Measurements from ENCODE around the gene PHB1. TPM values are rescaled to one million over a fixed set of nuclear protein-coding genes. Genes with fewer than 3 reads are reported as not detected.

Gene PHB1
- total RNA-seq, 2 donors from 2014 or later: 227 to 263 TPM

DNA sequence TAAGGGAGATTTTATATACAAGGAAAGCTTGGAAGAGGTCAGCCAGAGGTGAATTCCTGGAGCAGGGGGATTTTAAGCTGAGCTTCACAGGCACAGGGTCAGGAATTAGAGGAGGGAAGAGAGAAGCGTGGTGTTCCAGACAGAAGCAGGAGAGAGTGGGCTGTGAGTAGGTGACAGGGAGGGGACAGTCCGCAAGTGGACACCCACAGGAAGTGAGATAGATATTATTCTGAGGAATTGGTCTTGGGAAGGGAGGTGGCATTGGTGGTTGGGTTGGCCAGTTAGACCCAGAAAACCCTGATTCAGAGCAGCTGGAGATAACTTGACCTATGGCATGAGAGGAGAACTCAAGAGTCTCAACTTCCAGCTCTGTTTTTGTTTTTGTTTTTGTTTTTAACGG, 14.7 kb downstream of the PHB1 start:
- Histone ChIP-seq H3K36me3 (ENCODE audit: control insufficient read depth, insufficient read depth, low read length) (peaks cover 14% of the 10 kb centered on the region), H3K4me1 (ENCODE audit: control insufficient read depth, insufficient read depth, low read length) (no peaks in the 10 kb centered on the region), H3K4me3 (ENCODE audit: low read length) (no peak overlapping the region), H3K27me3 (ENCODE audit: control insufficient read depth, insufficient read depth, low read length, poor library complexity, severe bottlenecking) (no peaks in the 10 kb centered on the region), H3K27ac (ENCODE audit: low read depth, low read length) (no peak overlapping the region), H3K9me3 (ENCODE audit: control insufficient read depth, low read length) (no peaks in the 10 kb centered on the region), H3K9ac (ENCODE audit: extremely low read depth, low read length, poor library complexity, severe bottlenecking) (no peak overlapping the region)
- Mint-ChIP-seq H3K4me3 (no peak overlapping the region), H3K36me3 (ENCODE audit: low read depth) (peaks cover 18% of the 10 kb centered on the region), H3K4me1 (peaks cover under 1% of the 10 kb centered on the region), H3K27me3 (ENCODE audit: insufficient read depth) (no peaks in the 10 kb centered on the region), H3K27ac (no peak overlapping the region), H3K9me3 (no peaks in the 10 kb centered on the region)
- TF ChIP-seq, protein P1, sequence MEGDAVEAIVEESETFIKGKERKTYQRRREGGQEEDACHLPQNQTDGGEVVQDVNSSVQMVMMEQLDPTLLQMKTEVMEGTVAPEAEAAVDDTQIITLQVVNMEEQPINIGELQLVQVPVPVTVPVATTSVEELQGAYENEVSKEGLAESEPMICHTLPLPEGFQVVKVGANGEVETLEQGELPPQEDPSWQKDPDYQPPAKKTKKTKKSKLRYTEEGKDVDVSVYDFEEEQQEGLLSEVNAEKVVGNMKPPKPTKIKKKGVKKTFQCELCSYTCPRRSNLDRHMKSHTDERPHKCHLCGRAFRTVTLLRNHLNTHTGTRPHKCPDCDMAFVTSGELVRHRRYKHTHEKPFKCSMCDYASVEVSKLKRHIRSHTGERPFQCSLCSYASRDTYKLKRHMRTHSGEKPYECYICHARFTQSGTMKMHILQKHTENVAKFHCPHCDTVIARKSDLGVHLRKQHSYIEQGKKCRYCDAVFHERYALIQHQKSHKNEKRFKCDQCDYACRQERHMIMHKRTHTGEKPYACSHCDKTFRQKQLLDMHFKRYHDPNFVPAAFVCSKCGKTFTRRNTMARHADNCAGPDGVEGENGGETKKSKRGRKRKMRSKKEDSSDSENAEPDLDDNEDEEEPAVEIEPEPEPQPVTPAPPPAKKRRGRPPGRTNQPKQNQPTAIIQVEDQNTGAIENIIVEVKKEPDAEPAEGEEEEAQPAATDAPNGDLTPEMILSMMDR (conservative IDR thresholded peaks at IDR 0.05): no peak
- peak; percentile 20 for DNase-seq
- 73 to 87% methylated on average over 3 of the region's 3 CpGs for WGBS, 2 experiments (ENCODE audit: insufficient coverage in 1 of 2, insufficient read length in 1 of 2)

GRCh38 chr17:49397586-49397985, 17.1 kb downstream of the PHB1 start:
- Mint-ChIP-seq H3K36me3 (ENCODE audit: low read depth) (peaks cover 3% of the 10 kb centered on the region), H3K4me3 (no peak overlapping the region), H3K27me3 (ENCODE audit: insufficient read depth) (no peaks in the 10 kb centered on the region), H3K27ac (no peak overlapping the region), H3K4me1 (peaks cover 4% of the 10 kb centered on the region), H3K9me3 (no peaks in the 10 kb centered on the region)
- TF ChIP-seq, protein P1 (conservative IDR thresholded peaks at IDR 0.05): no peak
- no peak for DNase-seq
- H3K27ac ChIP-seq (ENCODE audit: low read depth, low read length): no peak overlapping the region
- no peak overlapping the region for H3K4me3 ChIP-seq (ENCODE audit: low read length)
- no peaks in the 10 kb centered on the region for H3K27me3 ChIP-seq (ENCODE audit: control insufficient read depth, insufficient read depth, low read length, poor library complexity, severe bottlenecking)
- 89 to 94% methylated on average over 2 to 4 of the region's 4 CpGs for WGBS, 2 experiments (ENCODE audit: insufficient coverage in 1 of 2, insufficient read length in 1 of 2)
- no peak overlapping the region for H3K9ac ChIP-seq (ENCODE audit: extremely low read depth, low read length, poor library complexity, severe bottlenecking)
- H3K36me3 ChIP-seq (ENCODE audit: control insufficient read depth, insufficient read depth, low read length): no peaks in the 10 kb centered on the region
- H3K9me3 ChIP-seq (ENCODE audit: control insufficient read depth, low read length): no peaks in the 10 kb centered on the region
- H3K4me1 ChIP-seq (ENCODE audit: control insufficient read depth, insufficient read depth, low read length): no peaks in the 10 kb centered on the region

DNA sequence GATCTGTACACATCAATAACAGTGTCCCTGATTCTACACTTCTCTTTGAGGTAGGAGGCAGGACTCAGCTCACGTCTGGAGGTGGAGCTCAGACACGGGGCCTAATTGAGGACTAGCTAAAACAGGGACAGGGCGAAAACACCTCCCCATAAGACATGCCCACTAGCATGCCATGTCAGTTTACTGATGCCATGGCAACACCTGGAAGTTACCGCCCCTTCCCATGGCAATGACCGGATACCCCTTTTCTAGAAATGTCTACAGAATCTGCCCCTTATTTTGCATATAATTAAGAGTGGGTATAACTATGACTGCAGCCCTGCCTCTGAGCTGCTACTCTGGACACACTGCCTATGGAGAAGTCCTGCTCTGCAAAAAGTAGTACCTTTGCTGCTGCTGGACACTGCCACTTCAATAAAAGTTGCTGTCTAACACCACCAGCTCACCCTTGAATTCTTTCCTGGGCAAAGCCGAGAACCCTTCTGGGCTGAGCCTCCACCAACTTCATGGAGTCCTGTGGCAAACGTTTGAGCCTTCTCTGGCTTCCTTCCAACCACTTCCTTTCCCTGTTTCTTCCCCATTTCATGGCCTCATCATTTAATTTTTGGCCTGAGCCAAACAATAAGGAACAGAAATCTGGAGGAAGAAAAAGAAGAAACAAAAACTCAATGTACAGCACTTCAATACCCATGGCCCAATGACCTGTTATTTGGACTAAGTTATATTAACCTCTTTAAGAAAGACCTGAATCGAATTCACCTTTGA, 21.0 kb downstream of the PHB1 start:
- Mint-ChIP-seq H3K27ac (no peak overlapping the region), H3K36me3 (ENCODE audit: low read depth) (no peaks in the 10 kb centered on the region), H3K9me3 (no peaks in the 10 kb centered on the region), H3K27me3 (ENCODE audit: insufficient read depth) (no peaks in the 10 kb centered on the region), H3K4me3 (no peak overlapping the region), H3K4me1 (peaks cover 7% of the 10 kb centered on the region)
- no peak for DNase-seq
- H3K9me3 ChIP-seq (ENCODE audit: control insufficient read depth, low read length): no peaks in the 10 kb centered on the region
- no peak overlapping the region for H3K9ac ChIP-seq (ENCODE audit: extremely low read depth, low read length, poor library complexity, severe bottlenecking)
- H3K36me3 ChIP-seq (ENCODE audit: control insufficient read depth, insufficient read depth, low read length): no peaks in the 10 kb centered on the region
- 81 to 86% methylated on average over 4 to 8 of the region's 8 CpGs for WGBS, 2 experiments (ENCODE audit: insufficient coverage in 1 of 2, insufficient read length in 1 of 2)
- TF ChIP-seq, protein P1 (conservative IDR thresholded peaks at IDR 0.05): no peak
- H3K27me3 ChIP-seq (ENCODE audit: control insufficient read depth, insufficient read depth, low read length, poor library complexity, severe bottlenecking): no peaks in the 10 kb centered on the region
- H3K4me3 ChIP-seq (ENCODE audit: low read length): no peak overlapping the region
- H3K27ac ChIP-seq (ENCODE audit: low read depth, low read length): no peak overlapping the region
- H3K4me1 ChIP-seq (ENCODE audit: control insufficient read depth, insufficient read depth, low read length): no peaks in the 10 kb centered on the region

Data from endodermal cell (in vitro differentiated cells).